RKO (cell line): Measurements from ENCODE around the gene PARD3B.

Source experiments
- DNase-seq: peaks from one replicate; pipeline ENCODE4 v3.0.0-alpha.2; 2016; ENCODE audit warnings: low spot score

The PARD3B gene

GRCh38 chr2:205012961-205013360, 467.7 kb downstream of the PARD3B start:
- DNase-seq, result no peak

- no peak for DNase-seq
These were observed 468.3 kb downstream of the PARD3B start for GRCh38 chr2:205013586-205013985.

GRCh38 chr2:205014201-205014600, 468.9 kb downstream of the PARD3B start:
- no peak for DNase-seq

- no peak for DNase-seq
These were observed 472.1 kb downstream of the PARD3B start for GRCh38 chr2:205017381-205017780.

GRCh38 chr2:205017912-205018311, 472.6 kb downstream of the PARD3B start:
- DNase-seq, result no peak

GRCh38 chr2:205020673-205021072, 475.4 kb downstream of the PARD3B start:
- no peak for DNase-seq

GRCh38 chr2:205022841-205023240, 477.6 kb downstream of the PARD3B start:
- DNase-seq, result no peak

- peak; percentile 95 for DNase-seq
These were observed 479.7 kb downstream of the PARD3B start for GRCh38 chr2:205024822-205025518.

GRCh38 chr2:205025580-205026240, 480.4 kb downstream of the PARD3B start:
- no peak for DNase-seq

- no peak for DNase-seq
These were observed 485.4 kb downstream of the PARD3B start for GRCh38 chr2:205030695-205031094.

GRCh38 chr2:205032093-205032551, 486.8 kb downstream of the PARD3B start:
- DNase-seq, result no peak

- no peak for DNase-seq
These were observed 488.2 kb downstream of the PARD3B start for GRCh38 chr2:205033431-205033830.

GRCh38 chr2:205034034-205034433, 488.8 kb downstream of the PARD3B start:
- no peak for DNase-seq

GRCh38 chr2:205040323-205040722, 495.0 kb downstream of the PARD3B start:
- no peak for DNase-seq

- DNase-seq, result no peak
These were observed 496.3 kb downstream of the PARD3B start for GRCh38 chr2:205041472-205042130.

- no peak for DNase-seq
These were observed 498.0 kb downstream of the PARD3B start for GRCh38 chr2:205043285-205043684.

GRCh38 chr2:205045706-205046105, 500.4 kb downstream of the PARD3B start:
- no peak for DNase-seq

- DNase-seq, result no peak
These were observed 502.1 kb downstream of the PARD3B start for GRCh38 chr2:205047273-205047839.

GRCh38 chr2:205051417-205051816, 506.1 kb downstream of the PARD3B start:
- no peak for DNase-seq

- DNase-seq, result no peak
These were observed 507.5 kb downstream of the PARD3B start for GRCh38 chr2:205052781-205053180.

- DNase-seq, result no peak
These were observed 508.6 kb downstream of the PARD3B start for GRCh38 chr2:205053827-205054410.

GRCh38 chr2:205054789-205055188, 509.5 kb downstream of the PARD3B start:
- DNase-seq, result no peak
